Thyroid gland (tissue), 4 donors: ENCODE results near the gene IL17B. TPM values are rescaled to one million over a fixed set of nuclear protein-coding genes. Genes with fewer than 3 reads are reported as not detected.
A peak's percentile ranks its signal among the peaks of the same experiment; 100 is the strongest.

Source experiments
- DNase-seq, 2 donors: peaks; one replicate each; pipeline ENCODE4 v3.0.0-alpha.2; 2019
- H3K27ac ChIP-seq, 3 donors: fragments of 200-600 bp; sonication (generic); 1 replicate in 2 of 3; 2 replicates in 1 of 3; pipeline ENCODE4 v1.5.1; 2016 to 2019; ENCODE audit warnings: mild to moderate bottlenecking in 1 of 3, moderate library complexity in 1 of 3
- H3K27me3 ChIP-seq: fragments of 200-600 bp; sonication (generic); one replicate; pipeline ENCODE4 v1.5.1; 2019
- H3K36me3 ChIP-seq, 2 donors: fragments of 200-600 bp; sonication (generic); one replicate each; pipeline ENCODE4 v1.5.1; 2016 to 2019
- H3K4me1 ChIP-seq, 2 donors: fragments of 200-600 bp; sonication (generic); one replicate each; pipeline ENCODE4 v1.5.1; 2017 to 2019
- H3K4me3 ChIP-seq, 3 donors: fragments of 200-600 bp; sonication (generic); replicated peaks in 1 of 3; 1 replicate in 2 of 3; 2 replicates in 1 of 3; pipeline ENCODE4 v1.5.1; 2016; ENCODE audit warnings: mild to moderate bottlenecking in 1 of 3
- H3K9me3 ChIP-seq: fragments of 200-600 bp; sonication (generic); one replicate; pipeline ENCODE4 v1.5.1; 2017
- CTCF ChIP-seq, 6 experiments: fragments of 200-600 bp in 3 of 6; fragments of 450-650 bp in 3 of 6; sonication (generic) in 3 of 6; IDR thresholded peaks; one replicate each; pipeline ENCODE4 v1.5.1; 2016 to 2019; ENCODE audit warnings: antibody characterized with exemption in 6 of 6, mild to moderate bottlenecking in 2 of 6, inconsistent platforms in 1 of 6, moderate library complexity in 1 of 6
- POLR2A ChIP-seq, 2 donors: fragments of 450-650 bp; IDR thresholded peaks; one replicate each; pipeline ENCODE4 v1.6.1; 2017; ENCODE audit warnings: antibody characterized with exemption in 2 of 2, mild to moderate bottlenecking in 2 of 2, moderate library complexity in 1 of 2
- WGBS, 2 donors: methylation state at CpG; one replicate each; pipeline ENCODE4 v1.1.5; 2017; 5-methylcytosine and 5-hydroxymethylcytosine counted together
- intact Hi-C: fragments of 100-400 bp; cut with DNase I; formaldehyde crosslinking; loops from one replicate; pipeline ENCODE4 v1.15.1; 2023
- total RNA-seq, 4 donors: library from RNA; depleted of rRNA; stranded (reverse); fragments of >200 nt; gene quantifications; one replicate each; pipeline ENCODE4 v1.2.3, GENCODE V29; 2016

The IL17B gene
- total RNA-seq, 4 donors from 2014 or later: 1.7 TPM; not detected in 3

GRCh38 chr5:149421834-149422233, 42.7 kb upstream of the IL17B start:
- peaks cover 0 to 16% of the 10 kb centered on the region in 2 donors for H3K4me1 ChIP-seq
- no peak for DNase-seq
- no peaks in the 10 kb centered on the region for H3K9me3 ChIP-seq
- intact Hi-C loops: no loop called here
- no peak for TF ChIP-seq CTCF (IDR thresholded peaks at IDR 0.05)
- H3K4me3 ChIP-seq: no peak overlapping the region
- H3K27ac ChIP-seq: peak overlapping the region in 1 of 3 donors; percentile 52
- no peaks in the 10 kb centered on the region for H3K36me3 ChIP-seq
- H3K27me3 ChIP-seq: no peaks in the 10 kb centered on the region
- WGBS, 2 donors: 86 to 90% methylated on average over 5 of the region's 5 CpGs

- no peak for TF ChIP-seq POLR2A (IDR thresholded peaks at IDR 0.05)
- TF ChIP-seq CTCF (IDR thresholded peaks at IDR 0.05): no peak
- H3K36me3 ChIP-seq: no peaks in the 10 kb centered on the region
These were observed 42.2 kb upstream of the IL17B start for GRCh38 chr5:149421372-149421685.

GRCh38 chr5:149420545-149421371, 41.7 kb upstream of the IL17B start:
- TF ChIP-seq POLR2A (IDR thresholded peaks at IDR 0.05): no peak
- TF ChIP-seq CTCF (IDR thresholded peaks at IDR 0.05): no peak
- no peak for DNase-seq
- intact Hi-C loops: no loop called here

More at GRCh38 chr5:149421372-149421685, 42.2 kb upstream of the IL17B start:
- Histone ChIP-seq H3K4me3 (no peak overlapping the region), H3K27ac (peak overlapping the region in 2 of 3 donors; percentile 49 to 52), H3K27me3 (no peaks in the 10 kb centered on the region), H3K9me3 (no peaks in the 10 kb centered on the region), H3K4me1 (peaks cover 0 to 16% of the 10 kb centered on the region in 2 donors)
- intact Hi-C loops: no loop called here
- 66 to 73% methylated on average over 5 of the region's 7 CpGs for WGBS, 2 donors
- no peak for DNase-seq

GRCh38 chr5:149419859-149420544, 40.9 kb upstream of the IL17B start:
- intact Hi-C loops: no loop called here
- Histone ChIP-seq H3K4me1 (peaks cover 0 to 16% of the 10 kb centered on the region in 2 donors), H3K27me3 (no peaks in the 10 kb centered on the region), H3K9me3 (no peaks in the 10 kb centered on the region), H3K27ac (peak overlapping the region; percentile 22 to 49 (median 29)), H3K4me3 (no peak overlapping the region), H3K36me3 (no peaks in the 10 kb centered on the region)
- DNase-seq: no peak
- WGBS, 2 donors: 65 to 74% methylated on average over 13 of the region's 13 CpGs
- TF ChIP-seq POLR2A (IDR thresholded peaks at IDR 0.05) (no peak), CTCF (IDR thresholded peaks at IDR 0.05) (no peak)

More at GRCh38 chr5:149420545-149421371, 41.7 kb upstream of the IL17B start:
- H3K36me3 ChIP-seq: no peaks in the 10 kb centered on the region
- no peaks in the 10 kb centered on the region for H3K9me3 ChIP-seq
- H3K4me1 ChIP-seq: peaks cover 0 to 16% of the 10 kb centered on the region in 2 donors
- no peak overlapping the region for H3K4me3 ChIP-seq
- H3K27ac ChIP-seq: peak overlapping the region in 2 of 3 donors; percentile 49 to 52
- H3K27me3 ChIP-seq: no peaks in the 10 kb centered on the region
- WGBS, 2 donors: 83 to 85% methylated on average over 17 to 18 of the region's 18 CpGs

GRCh38 chr5:149419532-149419858, 40.4 kb upstream of the IL17B start:
- Histone ChIP-seq H3K4me3 (no peak overlapping the region), H3K4me1 (peaks cover 0 to 16% of the 10 kb centered on the region in 2 donors), H3K27me3 (no peaks in the 10 kb centered on the region), H3K36me3 (no peaks in the 10 kb centered on the region), H3K27ac (peak overlapping the region; percentile 22 to 49 (median 29)), H3K9me3 (no peaks in the 10 kb centered on the region)
- DNase-seq: no peak
- TF ChIP-seq POLR2A (IDR thresholded peaks at IDR 0.05) (no peak), CTCF (IDR thresholded peaks at IDR 0.05) (no peak)
- intact Hi-C loops: no loop called here
- WGBS, 2 donors: 56 to 68% methylated on average over 3 of the region's 3 CpGs
